ENCODE results near the gene NIPAL1.

- no peak for TF ChIP-seq CTCF (conservative IDR thresholded peaks at IDR 0.05 in 1 of 2, IDR thresholded peaks at IDR 0.05 in 1 of 2; ENCODE audit: extremely low read depth in 1 of 2, insufficient read depth in 1 of 2, low read depth in 1 of 2, low read length in 2 of 2)
- TF ChIP-seq EZH2 (IDR thresholded peaks at IDR 0.05; ENCODE audit: borderline replicate concordance, low read length): no peak
Measured at GRCh38 chr4:48069026-48069425, 52.5 kb downstream of the NIPAL1 start.

All from mammary epithelial cell (primary cell).